Neutrophil (primary cell): ENCODE results near the gene CDC42BPB.

Experiments used
- H3K27ac ChIP-seq: fragments of 200-600 bp; sonication (generic); 2 replicates; pipeline ENCODE4 v1.5.1; 2016; ENCODE audit warnings: mild to moderate bottlenecking, moderate library complexity
- H3K27me3 ChIP-seq: fragments of 200-600 bp; sonication (generic); 2 replicates; pipeline ENCODE4 v1.6.0; 2016; ENCODE audit warnings: mild to moderate bottlenecking
- H3K36me3 ChIP-seq: fragments of 200-600 bp; sonication (generic); 2 replicates; pipeline ENCODE4 v1.5.1; 2017
- H3K4me1 ChIP-seq, 2 experiments: fragments of 200-600 bp in 1 of 2; sonication (generic) in 1 of 2; 1 replicate in 1 of 2; 2 replicates in 1 of 2; pipeline versions ENCODE4 v1.5.1 to v1.6.1; 2013 to 2016; ENCODE audit warnings: low read depth in 1 of 2, low read length in 1 of 2, mild to moderate bottlenecking in 1 of 2, moderate library complexity in 1 of 2; ENCODE audit not compliant: control insufficient read depth in 1 of 2, insufficient read depth in 1 of 2
- H3K4me3 ChIP-seq, 2 experiments: fragments of 200-600 bp in 1 of 2; sonication (generic) in 1 of 2; 1 replicate in 1 of 2; 2 replicates in 1 of 2; pipeline ENCODE4 v1.5.1; 2013 to 2016; ENCODE audit warnings: low read depth in 1 of 2, low read length in 1 of 2, mild to moderate bottlenecking in 1 of 2, moderate library complexity in 1 of 2
- H3K9me3 ChIP-seq: fragments of 200-600 bp; sonication (generic); 2 replicates; pipeline ENCODE4 v1.5.1; 2016
- CTCF ChIP-seq: fragments of 200-600 bp; sonication (generic); IDR thresholded peaks from 2 replicates; pipeline ENCODE4 v1.5.1; 2016; ENCODE audit warnings: antibody characterized with exemption

Gene CDC42BPB

GRCh38 chr14:103067231-103067954 is 10.0 kb upstream of the CDC42BPB start:
- TF ChIP-seq CTCF = no peak
- no peak overlapping the region for H3K27ac ChIP-seq
- peaks cover 50% of the 10 kb centered on the region for H3K27me3 ChIP-seq
- H3K4me3 ChIP-seq = no peak overlapping the region
- no peaks in the 10 kb centered on the region for H3K4me1 ChIP-seq
- no peaks in the 10 kb centered on the region for H3K9me3 ChIP-seq
- H3K36me3 ChIP-seq = no peaks in the 10 kb centered on the region

GRCh38 chr14:103066399-103066798 is 9.1 kb upstream of the CDC42BPB start:
- peaks cover 53% of the 10 kb centered on the region for H3K27me3 ChIP-seq
- TF ChIP-seq CTCF = no peak
- H3K4me1 ChIP-seq = no peaks in the 10 kb centered on the region
- H3K4me3 ChIP-seq = no peak overlapping the region
- no peaks in the 10 kb centered on the region for H3K36me3 ChIP-seq
- no peak overlapping the region for H3K27ac ChIP-seq
- H3K9me3 ChIP-seq = no peaks in the 10 kb centered on the region

GRCh38 chr14:103065861-103066260 is 8.5 kb upstream of the CDC42BPB start:
- no peaks in the 10 kb centered on the region for H3K4me1 ChIP-seq
- TF ChIP-seq CTCF = no peak
- H3K27ac ChIP-seq = no peak overlapping the region
- no peaks in the 10 kb centered on the region for H3K9me3 ChIP-seq
- no peak overlapping the region for H3K4me3 ChIP-seq
- H3K36me3 ChIP-seq = no peaks in the 10 kb centered on the region
- peaks cover 56% of the 10 kb centered on the region for H3K27me3 ChIP-seq

GRCh38 chr14:103064978-103065377 is 7.6 kb upstream of the CDC42BPB start:
- H3K4me3 ChIP-seq = no peak overlapping the region
- H3K27ac ChIP-seq = no peak overlapping the region
- TF ChIP-seq CTCF = no peak
- no peaks in the 10 kb centered on the region for H3K4me1 ChIP-seq
- H3K36me3 ChIP-seq = no peaks in the 10 kb centered on the region
- H3K27me3 ChIP-seq = peaks cover 65% of the 10 kb centered on the region
- no peaks in the 10 kb centered on the region for H3K9me3 ChIP-seq

- Histone ChIP-seq H3K4me3 (no peak overlapping the region), H3K4me1 (no peaks in the 10 kb centered on the region), H3K27ac (no peak overlapping the region), H3K9me3 (no peaks in the 10 kb centered on the region), H3K27me3 (peaks cover 71% of the 10 kb centered on the region), H3K36me3 (no peaks in the 10 kb centered on the region)
- TF ChIP-seq CTCF = no peak
Observed at GRCh38 chr14:103064436-103064835, 7.1 kb upstream of the CDC42BPB start.
